Psoas muscle (tissue), 8 donors: ENCODE results near the gene SENP6. TPM values are rescaled to one million over a fixed set of nuclear protein-coding genes. Genes with fewer than 3 reads are reported as not detected.

Source experiments
- ATAC-seq, 4 donors: fragments of 200-7000 bp; cut with Tn5 transposase; one replicate each; pipeline ENCODE4 v1.9.1; 2020; ENCODE audit warnings: moderate library complexity in 3 of 4, mild to moderate bottlenecking in 2 of 4
- DNase-seq, 2 donors: peaks; one replicate each; pipeline ENCODE4 v3.0.0-alpha.2; 2020
- H3K27ac ChIP-seq: fragments of 200-600 bp; one replicate; pipeline ENCODE4 v1.8.0; 2022
- H3K27me3 ChIP-seq, 3 donors: fragments of 200-600 bp in 1 of 3; one replicate each; pipeline versions ENCODE4 v1.6.1 to v1.8.0; 2013 to 2022; ENCODE audit warnings: low read length in 2 of 3, mild to moderate bottlenecking in 2 of 3, moderate library complexity in 1 of 3; ENCODE audit not compliant: insufficient read depth in 3 of 3
- H3K36me3 ChIP-seq, 2 donors: fragments of 200-600 bp in 1 of 2; one replicate each; pipeline versions ENCODE4 v1.6.1 to v1.8.0; 2013 to 2022; ENCODE audit warnings: low read depth in 1 of 2, mild to moderate bottlenecking in 1 of 2, moderate library complexity in 1 of 2; ENCODE audit not compliant: insufficient read depth in 1 of 2
- H3K4me1 ChIP-seq: fragments of 200-600 bp; one replicate; pipeline ENCODE4 v1.8.0; 2022
- H3K4me3 ChIP-seq: fragments of 200-600 bp; one replicate; pipeline ENCODE4 v1.8.0; 2022; ENCODE audit warnings: mild to moderate bottlenecking
- H3K9me3 ChIP-seq: fragments of 200-600 bp; one replicate; pipeline ENCODE4 v1.8.0; 2022
- CTCF ChIP-seq: fragments of 200-600 bp; IDR thresholded peaks from one replicate; pipeline ENCODE4 v1.8.0; 2022; ENCODE audit warnings: antibody characterized with exemption
- WGBS, 3 donors: extraction: QIAGEN DNeasy Blood & Tissue Kit; methylation state at CpG; one replicate each; pipeline versions ENCODE4 v1.1.6 to v1.1.7; 2013; 5-methylcytosine and 5-hydroxymethylcytosine counted together
- intact Hi-C, 2 donors: fragments of 100-400 bp; cut with DNase I; formaldehyde crosslinking; loops; one replicate each; pipeline versions ENCODE4 v1.11.0 to v1.14.2; 2022
- polyA plus RNA-seq, 3 donors: library from polyadenylated mRNA; stranded (reverse); fragments of 200-250 nt; gene quantifications; one replicate each; pipeline ENCODE4 v1.2.3, GENCODE V29; 2013
- total RNA-seq, 4 donors: library from RNA; stranded (reverse); fragmentation: NEBNext Ultra II Directional in 2 of 4; extraction: Animal tissue kit (Norgen Biotek cat#: 25700) in 2 of 4; gene quantifications; one replicate each; pipeline versions ENCODE4 v1.2.1 to v1.2.4, GENCODE V29; 2021 to 2023
- donor health status: healthy with polysubstance abuse.
- donor health status: DM: no; HTN: no; CAD: no; lungs with moderate emphysema.
- donor health status: Bipolar disorder and iron deficiency.
- donor health status: healthy.
- donor health status: DM: yes; HTN: yes; CAD: no.
- donor health status: DM: no; HTN: no; CAD: no.
- donor health status: DM: no; HTN: no; CAD: no.
- donor health status: DM: yes; HTN: yes; CAD: no.

SENP6 gene
- total and polyA plus RNA-seq, 7 donors = 17.6 to 69.5 (median 51.5) TPM

DNA sequence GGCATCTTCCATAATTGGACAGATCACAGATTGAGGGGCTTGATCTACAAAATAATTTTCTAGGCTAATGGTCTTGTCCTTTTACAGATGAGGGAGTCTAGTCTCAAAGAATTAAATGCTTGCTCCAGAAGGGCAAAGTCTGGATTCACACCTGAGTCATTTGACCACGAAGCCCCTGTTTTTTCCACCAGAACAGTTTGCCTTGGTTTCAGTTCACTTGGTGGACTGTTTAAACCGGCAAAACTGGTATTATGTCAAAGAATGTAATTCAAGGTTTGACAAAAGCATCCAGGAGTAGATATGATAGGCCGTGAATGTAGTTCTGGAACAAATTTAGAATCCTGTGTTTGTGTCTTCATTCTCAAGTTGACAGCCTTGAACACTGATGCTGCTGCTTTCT, 150.7 kb downstream of the SENP6 start:
- Histone ChIP-seq H3K27me3 (no peaks in the 10 kb centered on the region), H3K4me1 (no peaks in the 10 kb centered on the region), H3K9me3 (no peaks in the 10 kb centered on the region), H3K36me3 (no peaks in the 10 kb centered on the region), H3K27ac (no peak overlapping the region), H3K4me3 (no peak overlapping the region)
- no peak for TF ChIP-seq CTCF
- WGBS, 3 donors = 71 to 86% (median 78%) methylated on average over 3 of the region's 3 CpGs
- intact Hi-C loops = no loop called here
- DNase-seq = no peak
- no peak for ATAC-seq

DNA sequence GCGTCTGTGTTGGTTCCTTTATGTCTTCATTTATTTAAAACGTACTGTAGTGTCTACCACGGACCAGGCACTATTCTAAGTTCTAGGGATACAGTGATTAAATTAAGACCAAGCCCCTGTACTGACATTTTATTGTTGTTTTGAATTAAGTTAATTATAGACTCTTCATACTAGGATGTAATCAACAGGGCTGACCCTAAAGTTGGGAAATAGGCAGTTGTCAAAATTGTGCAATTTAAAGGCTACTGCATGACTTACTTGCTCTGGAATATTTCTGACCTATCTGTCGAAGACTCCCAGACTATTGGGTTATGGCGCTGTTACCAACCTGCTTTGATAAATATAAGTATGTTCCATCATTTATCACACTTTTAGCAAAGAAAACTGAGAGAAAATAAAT, 154.0 kb downstream of the SENP6 start:
- ATAC-seq = peak in 1 of 4 donors; percentile 40
- Histone ChIP-seq H3K9me3 (no peaks in the 10 kb centered on the region), H3K27ac (no peak overlapping the region), H3K4me1 (no peaks in the 10 kb centered on the region), H3K27me3 (no peaks in the 10 kb centered on the region), H3K36me3 (no peaks in the 10 kb centered on the region), H3K4me3 (no peak overlapping the region)
- no peak for DNase-seq
- 90 to 91% (median 91%) methylated on average over 5 of the region's 5 CpGs for WGBS, 3 donors
- TF ChIP-seq CTCF = no peak
- intact Hi-C loops = no loop called here

- H3K27ac ChIP-seq = no peak overlapping the region
- H3K4me1 ChIP-seq = no peaks in the 10 kb centered on the region
- no peaks in the 10 kb centered on the region for H3K36me3 ChIP-seq
- no peak for TF ChIP-seq CTCF
- ATAC-seq = no peak
- WGBS, 3 donors = 86 to 92% (median 88%) methylated on average over 3 of the region's 3 CpGs
- H3K27me3 ChIP-seq = no peaks in the 10 kb centered on the region
- intact Hi-C loops = no loop called here
- H3K4me3 ChIP-seq = no peak overlapping the region
- no peak for DNase-seq
- no peaks in the 10 kb centered on the region for H3K9me3 ChIP-seq
Observed at GRCh38 chr6:75757295-75757694, 155.6 kb downstream of the SENP6 start.

GRCh38 chr6:75758061-75758460, 156.4 kb downstream of the SENP6 start:
- H3K9me3 ChIP-seq = no peaks in the 10 kb centered on the region
- intact Hi-C loops = no loop called here
- DNase-seq = no peak
- no peak for TF ChIP-seq CTCF
- H3K4me1 ChIP-seq = no peaks in the 10 kb centered on the region
- no peak overlapping the region for H3K27ac ChIP-seq
- 61 to 76% (median 61%) methylated on average over 5 of the region's 5 CpGs for WGBS, 3 donors
- no peak overlapping the region for H3K4me3 ChIP-seq
- no peaks in the 10 kb centered on the region for H3K27me3 ChIP-seq
- ATAC-seq = no peak
- H3K36me3 ChIP-seq = no peaks in the 10 kb centered on the region

- Histone ChIP-seq H3K4me1 (no peaks in the 10 kb centered on the region), H3K27me3 (no peaks in the 10 kb centered on the region), H3K36me3 (no peaks in the 10 kb centered on the region), H3K27ac (no peak overlapping the region), H3K9me3 (no peaks in the 10 kb centered on the region), H3K4me3 (no peak overlapping the region)
- intact Hi-C loops = no loop called here
- no peak for TF ChIP-seq CTCF
- WGBS, 3 donors = 63 to 69% (median 67%) methylated on average over 5 of the region's 5 CpGs
- ATAC-seq (no peak), DNase-seq (no peak)
Observed at GRCh38 chr6:75759207-75759606, 157.5 kb downstream of the SENP6 start.
